ENCODE data around the gene TRERF1. TPM values are rescaled to one million over a fixed set of nuclear protein-coding genes. Genes with fewer than 3 reads are reported as not detected.

The TRERF1 gene
- total and polyA plus RNA-seq, 2 of the 4 experiments (the other 2 are of a cell fraction) = 6.3 to 9.9 TPM

DNA sequence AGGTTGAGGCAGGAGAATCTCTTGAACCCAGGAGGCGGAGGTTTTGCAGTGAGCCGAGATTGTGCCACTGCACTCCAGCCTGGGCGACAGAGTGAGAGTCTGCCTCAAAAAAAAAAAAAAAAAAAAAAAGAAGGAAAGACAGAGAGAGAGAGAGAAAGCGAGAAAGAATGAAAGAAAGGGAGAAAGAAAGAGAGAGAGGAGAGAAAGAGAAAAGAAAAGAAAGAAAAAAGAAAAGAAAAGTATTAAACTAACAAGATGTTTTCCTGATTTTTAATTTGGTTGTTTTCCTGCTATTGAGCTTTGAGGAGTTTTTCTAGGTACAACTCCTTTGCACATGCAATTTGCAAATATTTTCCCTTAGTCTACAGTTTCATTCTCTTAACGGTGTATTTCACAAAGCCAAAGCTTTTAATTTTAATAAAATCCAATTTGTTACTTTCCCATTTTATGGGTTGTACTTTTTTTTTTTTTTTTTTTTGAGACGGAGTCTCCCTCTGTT is 10.8 kb upstream of the TRERF1 start:
- no peaks in the 10 kb centered on the region for H3K79me1 ChIP-seq (ENCODE audit: low read depth in 1 of 2, low read length in 2 of 2)
- H4K5ac ChIP-seq (ENCODE audit: low read depth, low read length) = no peak overlapping the region
- H4K20me1 ChIP-seq (ENCODE audit: insufficient read depth, low read length) = no peaks in the 10 kb centered on the region
- H2AK5ac ChIP-seq (ENCODE audit: low read depth, low read length) = no peak overlapping the region
- no peak for TF ChIP-seq SMC3 (IDR thresholded peaks at IDR 0.05; ENCODE audit: low read depth, low read length)
- TF ChIP-seq FOS (IDR thresholded peaks at IDR 0.05; ENCODE audit: low read depth, low read length) = no peak
- no peak for TF ChIP-seq NFE2L2 (IDR thresholded peaks at IDR 0.05; ENCODE audit: low read depth, low read length)
- TF ChIP-seq MAZ (IDR thresholded peaks at IDR 0.05; ENCODE audit: borderline replicate concordance, low read depth, low read length) = no peak
- TF ChIP-seq, protein P1, sequence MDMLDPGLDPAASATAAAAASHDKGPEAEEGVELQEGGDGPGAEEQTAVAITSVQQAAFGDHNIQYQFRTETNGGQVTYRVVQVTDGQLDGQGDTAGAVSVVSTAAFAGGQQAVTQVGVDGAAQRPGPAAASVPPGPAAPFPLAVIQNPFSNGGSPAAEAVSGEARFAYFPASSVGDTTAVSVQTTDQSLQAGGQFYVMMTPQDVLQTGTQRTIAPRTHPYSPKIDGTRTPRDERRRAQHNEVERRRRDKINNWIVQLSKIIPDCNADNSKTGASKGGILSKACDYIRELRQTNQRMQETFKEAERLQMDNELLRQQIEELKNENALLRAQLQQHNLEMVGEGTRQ (IDR thresholded peaks at IDR 0.05; ENCODE audit: low read depth, low read length) = no peak
- TF ChIP-seq CEBPB (IDR thresholded peaks at IDR 0.05; ENCODE audit: low read depth, low read length) = no peak
- no peak for TF ChIP-seq RCOR1 (IDR thresholded peaks at IDR 0.05; ENCODE audit: insufficient replicate concordance, low read length)
- TF ChIP-seq RFX5 (IDR thresholded peaks at IDR 0.05; ENCODE audit: low read depth, low read length) = no peak
- TF ChIP-seq, protein P2, sequence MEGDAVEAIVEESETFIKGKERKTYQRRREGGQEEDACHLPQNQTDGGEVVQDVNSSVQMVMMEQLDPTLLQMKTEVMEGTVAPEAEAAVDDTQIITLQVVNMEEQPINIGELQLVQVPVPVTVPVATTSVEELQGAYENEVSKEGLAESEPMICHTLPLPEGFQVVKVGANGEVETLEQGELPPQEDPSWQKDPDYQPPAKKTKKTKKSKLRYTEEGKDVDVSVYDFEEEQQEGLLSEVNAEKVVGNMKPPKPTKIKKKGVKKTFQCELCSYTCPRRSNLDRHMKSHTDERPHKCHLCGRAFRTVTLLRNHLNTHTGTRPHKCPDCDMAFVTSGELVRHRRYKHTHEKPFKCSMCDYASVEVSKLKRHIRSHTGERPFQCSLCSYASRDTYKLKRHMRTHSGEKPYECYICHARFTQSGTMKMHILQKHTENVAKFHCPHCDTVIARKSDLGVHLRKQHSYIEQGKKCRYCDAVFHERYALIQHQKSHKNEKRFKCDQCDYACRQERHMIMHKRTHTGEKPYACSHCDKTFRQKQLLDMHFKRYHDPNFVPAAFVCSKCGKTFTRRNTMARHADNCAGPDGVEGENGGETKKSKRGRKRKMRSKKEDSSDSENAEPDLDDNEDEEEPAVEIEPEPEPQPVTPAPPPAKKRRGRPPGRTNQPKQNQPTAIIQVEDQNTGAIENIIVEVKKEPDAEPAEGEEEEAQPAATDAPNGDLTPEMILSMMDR (conservative IDR thresholded peaks at IDR 0.05; ENCODE audit: low read depth, low read length) = no peak
- H4K8ac ChIP-seq (ENCODE audit: low read depth in 2 of 2, low read length in 2 of 2) = no peak overlapping the region
- no peaks in the 10 kb centered on the region for H3K9me1 ChIP-seq (ENCODE audit: insufficient read depth, low read length)
- WGBS, 2 experiments (ENCODE audit: extremely low coverage in 2 of 2, insufficient read length in 1 of 2) = no CpG with 5 or more reads among the region's 6 CpGs
- no TSS peak for BruUV-seq (replicated peaks)
- no peak overlapping the region for H2BK120ac ChIP-seq (ENCODE audit: low read depth, low read length)
- H3K14ac ChIP-seq (replicated peaks; ENCODE audit: low read depth, low read length) = no peak overlapping the region
- no peak overlapping the region for H2AK9ac ChIP-seq (replicated peaks; ENCODE audit: low read depth, low read length, poor library complexity)
- ATAC-seq (ENCODE audit: low read depth) (no peak), DNase-seq (no peak)
- H3K4me2 ChIP-seq (ENCODE audit: low read depth, low read length) = no peak overlapping the region
- H4K91ac ChIP-seq (ENCODE audit: insufficient read depth, low read depth, low read length) = no peak overlapping the region
- no peak overlapping the region for H3K4me3 ChIP-seq (ENCODE audit: insufficient read depth, low read depth, low read length)
- H3K27ac ChIP-seq (ENCODE audit: insufficient read depth, low read length) = no peak overlapping the region
- no peak overlapping the region for H3K18ac ChIP-seq (ENCODE audit: low read depth, low read length)
- in situ Hi-C loops (cut with MboI; ENCODE audit: low sequenced_read_pairs) = no loop called here
- POLR2A ChIA-PET (ENCODE audit: unreplicated experiment) = interaction anchor here (0.6 kb wide), 1 partner anchor 1622 kb away, joined by 4 read pairs; no protein-coding TSS in a partner anchor
- peaks cover 4% of the 10 kb centered on the region; the same call in 1 of the 2 replicates for H3K9me3 ChIP-seq (ENCODE audit: control insufficient read depth, insufficient read depth, low read length)
- no peak overlapping the region for H3K23ac ChIP-seq (ENCODE audit: low read depth, low read length)
- dilution Hi-C loops (cut with HindIII; ENCODE audit: low sequenced_read_pairs, unreplicated experiment) = no loop called here
- H3K9ac ChIP-seq (ENCODE audit: low read depth, low read length) = no peak overlapping the region
- no peak overlapping the region for H2BK15ac ChIP-seq (ENCODE audit: low read depth, low read length)
- CTCF ChIA-PET = interaction anchor here (0.6 to 1.8 kb wide), 2 partner anchors 23 to 85 kb away, joined by 3 to 4 read pairs; no protein-coding TSS in a partner anchor
- no peaks in the 10 kb centered on the region for H3K27me3 ChIP-seq (ENCODE audit: control insufficient read depth, insufficient read depth, low read length)
- H3K4me1 ChIP-seq (ENCODE audit: control insufficient read depth, insufficient read depth, low read length) = peaks cover 3% of the 10 kb centered on the region
- H2BK20ac ChIP-seq (ENCODE audit: low read depth, low read length) = no peak overlapping the region
- no peak overlapping the region for H2BK5ac ChIP-seq (ENCODE audit: low read depth, low read length, poor library complexity, severe bottlenecking)
- intact Hi-C loops (cut with micrococcal nuclease) = no loop called here
- no peak overlapping the region for H3K4ac ChIP-seq (ENCODE audit: low read depth, low read length)
- no peak overlapping the region for H3K56ac ChIP-seq (ENCODE audit: extremely low read depth, insufficient read depth, low read length)
- no peaks in the 10 kb centered on the region for H3K36me3 ChIP-seq (ENCODE audit: control insufficient read depth, insufficient read depth, low read length)
- H2AFZ ChIP-seq (replicated peaks; ENCODE audit: low read length, poor library complexity) = no peak overlapping the region

Measured in IMR-90 (cell line).